ENCODE measurements around the gene EMC1. TPM values are rescaled to one million over a fixed set of nuclear protein-coding genes. Genes with fewer than 3 reads are reported as not detected.

The EMC1 gene
- total and polyA plus RNA-seq, 2 donors (not counting 3 experiments of a cell fraction or from before 2014, with no cell fraction given) = 77.5 to 164 TPM

GRCh38 chr1:19206947-19207346, 44.4 kb downstream of the EMC1 start:
- TF ChIP-seq JUN (IDR thresholded peaks at IDR 0.05; ENCODE audit: borderline replicate concordance, insufficient read depth, insufficient read length, low read depth) (no peak), MYC (IDR thresholded peaks at IDR 0.05; ENCODE audit: low read depth, low read length) (no peak), GATA2 (IDR thresholded peaks at IDR 0.05; ENCODE audit: insufficient read depth, insufficient read length, low read depth, low read length) (no peak), EZH2 (IDR thresholded peaks at IDR 0.05; ENCODE audit: borderline replicate concordance, low read depth, low read length, severe bottlenecking) (no peak), POLR2A (IDR thresholded peaks at IDR 0.05; ENCODE audit: low read depth, low read length) (no peak), FOS (IDR thresholded peaks at IDR 0.05; ENCODE audit: borderline replicate concordance, insufficient read depth, low read length) (no peak), POLR2AphosphoS5 (IDR thresholded peaks at IDR 0.05; ENCODE audit: insufficient read depth, low read depth, low read length) (no peak), CTCF (IDR thresholded peaks at IDR 0.05; ENCODE audit: extremely low read depth in 1 of 2, insufficient read depth in 1 of 2, low read depth in 1 of 2, low read length in 2 of 2) (no peak)
- TF ChIP-seq, protein P1, sequence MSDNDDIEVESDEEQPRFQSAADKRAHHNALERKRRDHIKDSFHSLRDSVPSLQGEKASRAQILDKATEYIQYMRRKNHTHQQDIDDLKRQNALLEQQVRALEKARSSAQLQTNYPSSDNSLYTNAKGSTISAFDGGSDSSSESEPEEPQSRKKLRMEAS (IDR thresholded peaks at IDR 0.05; ENCODE audit: insufficient read depth, insufficient read length) = no peak
- no TSS peak for BruUV-seq (replicated peaks)
- Histone ChIP-seq H3K9me3 (replicated peaks; ENCODE audit: control insufficient read depth, insufficient read depth, low read length) (no peaks in the 10 kb centered on the region), H4K20me1 (replicated peaks; ENCODE audit: control insufficient read depth, extremely low read depth, insufficient read depth, low read length) (peaks cover 8% of the 10 kb centered on the region), H2AFZ (ENCODE audit: low read depth, low read length) (no peak overlapping the region), H3K4me2 (ENCODE audit: insufficient read depth, low read length) (no peak overlapping the region), H3K36me3 (ENCODE audit: control insufficient read depth in 2 of 2, extremely low read depth in 1 of 2, insufficient read depth in 2 of 2, low read length in 2 of 2) (no peaks in the 10 kb centered on the region), H3K4me3 (replicated peaks in 1 of 3; ENCODE audit: insufficient read depth in 1 of 3, low read depth in 1 of 3, low read length in 3 of 3) (no peak overlapping the region), H3K27me3 (ENCODE audit: control insufficient read depth in 2 of 2, insufficient read depth in 2 of 2, low read length in 2 of 2) (no peaks in the 10 kb centered on the region), H3K79me2 (ENCODE audit: control insufficient read depth, insufficient read depth, low read length) (peaks cover 95% of the 10 kb centered on the region), H3K27ac (ENCODE audit: insufficient read depth, low read depth, low read length) (no peak overlapping the region), H3K9me1 (replicated peaks; ENCODE audit: control insufficient read depth, extremely low read depth, insufficient read depth, low read length) (no peaks in the 10 kb centered on the region), H3K4me1 (ENCODE audit: control insufficient read depth, extremely low read depth, insufficient read depth, low read length) (peaks cover 38% of the 10 kb centered on the region), H3K9ac (replicated peaks; ENCODE audit: extremely low read depth, insufficient read depth, low read length) (no peak overlapping the region)
- peak; percentile 37 for DNase-seq (ENCODE audit: low read depth, low spot score)
- dilution Hi-C loops (cut with MboI; ENCODE audit: extremely low pct_ligation_motif_present, low sequenced_read_pairs) = no loop called here
- ChIA-PET POLR2A (interaction anchor here (0.7 kb wide), 1 partner anchor 28 kb away, joined by 3 read pairs; no protein-coding TSS in a partner anchor), CTCF (interaction anchor here (1.5 kb wide), 1 partner anchor 12 kb away, joined by 3 read pairs; no protein-coding TSS in a partner anchor)
- FAIRE-seq = no peak
- intact Hi-C loops (cut with micrococcal nuclease) = no loop called here

Measured in endothelial cell of umbilical vein (primary cell).